KBM-7 (cell line): ENCODE data around the gene APOA4.

Experiments
- DNase-seq: peaks from one replicate; pipeline ENCODE4 v3.0.0-alpha.2; 2015
- in situ Hi-C: fragments of 300-500 bp; cut with MboI; formaldehyde crosslinking; loops from 2 replicates; pipeline ENCODE4 v1.14.3; 2020; ENCODE audit warnings: low sequenced_read_pairs, low pct_unique_long_range_greater_than_20kb, mixed read lengths

Gene APOA4

GRCh38 chr11:116832350-116833290, 9.5 kb upstream of the APOA4 start:
- in situ Hi-C loops, result no loop called here
- no peak for DNase-seq

GRCh38 chr11:116831790-116832349, 8.8 kb upstream of the APOA4 start:
- DNase-seq, result no peak
- in situ Hi-C loops, result no loop called here

- no peak for DNase-seq
- in situ Hi-C loops, result no loop called here
These were observed 7.2 kb upstream of the APOA4 start for GRCh38 chr11:116830184-116830912.

GRCh38 chr11:116829525-116830183, 6.5 kb upstream of the APOA4 start, which contains the start of gene APOC3:
Gene APOC3, plus strand, starts transcription at chr11:116829907. Its CDS starts 676 bp downstream, at chr11:116830583.
- no peak for DNase-seq
- in situ Hi-C loops, result no loop called here

- in situ Hi-C loops, result no loop called here
- no peak for DNase-seq
These were observed 5.8 kb upstream of the APOA4 start for GRCh38 chr11:116828632-116829524.

GRCh38 chr11:116827461-116827860, 4.4 kb upstream of the APOA4 start:
- DNase-seq, result no peak
- in situ Hi-C loops, result no loop called here

- in situ Hi-C loops, result no loop called here
These were observed 3.8 kb upstream of the APOA4 start for GRCh38 chr11:116826751-116827431.

GRCh38 chr11:116825854-116826750, 3.0 kb upstream of the APOA4 start:
- no peak for DNase-seq
- in situ Hi-C loops, result no loop called here

More at GRCh38 chr11:116826751-116827431, 3.8 kb upstream of the APOA4 start:
- DNase-seq, result no peak

- in situ Hi-C loops, result no loop called here
- no peak for DNase-seq
These were observed 2.3 kb upstream of the APOA4 start for GRCh38 chr11:116825434-116825833.

- no peak for DNase-seq
- in situ Hi-C loops, result no loop called here
These were observed 529 bp downstream of the APOA4 start for GRCh38 chr11:116822575-116822974.

GRCh38 chr11:116821050-116821918, 1.8 kb downstream of the APOA4 start:
- in situ Hi-C loops, result no loop called here
- no peak for DNase-seq

GRCh38 chr11:116819049-116819448, 4.1 kb downstream of the APOA4 start:
- DNase-seq, result no peak
- in situ Hi-C loops, result no loop called here

GRCh38 chr11:116814502-116814901, 8.6 kb downstream of the APOA4 start:
- no peak for DNase-seq
- in situ Hi-C loops, result no loop called here

GRCh38 chr11:116813781-116814471, 9.2 kb downstream of the APOA4 start:
- DNase-seq, result no peak
- in situ Hi-C loops, result no loop called here

- in situ Hi-C loops, result no loop called here
- no peak for DNase-seq
These were observed 9.9 kb downstream of the APOA4 start for GRCh38 chr11:116813170-116813569.

GRCh38 chr11:116812109-116812508, 11.0 kb downstream of the APOA4 start:
- DNase-seq, result no peak
- in situ Hi-C loops, result no loop called here
